ENCODE results near the gene ZKSCAN7. TPM values are rescaled to one million over a fixed set of nuclear protein-coding genes. Genes with fewer than 3 reads are reported as not detected.

Gene ZKSCAN7
- 3.7 and 5.5 TPM in 2 replicates for total RNA-seq

DNA sequence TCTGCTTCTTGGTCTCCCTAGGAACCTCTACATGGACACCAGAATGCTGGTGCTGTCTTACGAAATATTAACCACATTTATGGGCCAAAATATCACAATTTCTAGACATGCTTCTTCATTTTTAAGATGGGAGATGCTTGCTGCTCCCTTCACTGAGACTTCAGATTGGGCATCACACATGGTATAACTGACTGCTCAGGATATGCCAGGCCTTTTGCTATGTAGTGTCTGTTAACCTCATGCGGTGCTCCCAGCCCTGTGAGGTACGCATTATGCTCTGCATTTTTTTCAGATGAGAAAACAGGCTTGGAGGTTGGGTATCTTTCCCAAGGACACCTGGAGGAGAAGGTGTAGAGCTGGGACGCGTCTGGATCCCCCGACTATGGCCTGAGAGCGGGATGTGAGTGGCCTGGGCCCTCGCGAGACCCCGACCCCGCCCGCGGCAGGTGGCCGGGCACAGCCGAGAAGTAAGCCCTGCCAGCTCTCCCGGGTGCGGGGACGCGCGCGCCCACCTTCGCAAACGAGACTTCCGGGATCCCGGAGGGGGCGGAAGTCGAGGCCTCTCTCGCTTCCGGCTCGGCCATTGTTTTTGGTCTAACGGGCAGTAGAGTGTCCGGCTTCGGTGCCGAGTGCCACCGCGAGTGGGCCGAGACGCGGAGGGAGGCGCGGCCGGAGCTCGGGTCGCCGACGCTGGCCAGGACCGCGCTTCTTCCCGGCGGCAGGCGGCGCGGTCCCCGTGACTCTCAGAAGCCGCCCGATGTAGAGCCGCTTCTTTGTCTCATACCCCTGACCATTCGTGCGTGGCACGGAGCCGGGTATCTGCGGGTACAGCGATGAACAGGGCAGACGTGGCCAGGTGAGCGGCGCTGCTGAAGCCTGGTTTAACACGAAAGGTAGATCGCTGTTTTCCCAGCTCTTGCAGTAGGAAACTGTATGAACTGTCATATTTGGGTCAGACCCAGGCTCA, at the start of gene ZKSCAN7:
TSS of gene ZKSCAN7 (plus strand) at position 568 of the 967 bp plus-strand sequence. CDS start 1,855 bp downstream, outside the sequence.

DNA sequence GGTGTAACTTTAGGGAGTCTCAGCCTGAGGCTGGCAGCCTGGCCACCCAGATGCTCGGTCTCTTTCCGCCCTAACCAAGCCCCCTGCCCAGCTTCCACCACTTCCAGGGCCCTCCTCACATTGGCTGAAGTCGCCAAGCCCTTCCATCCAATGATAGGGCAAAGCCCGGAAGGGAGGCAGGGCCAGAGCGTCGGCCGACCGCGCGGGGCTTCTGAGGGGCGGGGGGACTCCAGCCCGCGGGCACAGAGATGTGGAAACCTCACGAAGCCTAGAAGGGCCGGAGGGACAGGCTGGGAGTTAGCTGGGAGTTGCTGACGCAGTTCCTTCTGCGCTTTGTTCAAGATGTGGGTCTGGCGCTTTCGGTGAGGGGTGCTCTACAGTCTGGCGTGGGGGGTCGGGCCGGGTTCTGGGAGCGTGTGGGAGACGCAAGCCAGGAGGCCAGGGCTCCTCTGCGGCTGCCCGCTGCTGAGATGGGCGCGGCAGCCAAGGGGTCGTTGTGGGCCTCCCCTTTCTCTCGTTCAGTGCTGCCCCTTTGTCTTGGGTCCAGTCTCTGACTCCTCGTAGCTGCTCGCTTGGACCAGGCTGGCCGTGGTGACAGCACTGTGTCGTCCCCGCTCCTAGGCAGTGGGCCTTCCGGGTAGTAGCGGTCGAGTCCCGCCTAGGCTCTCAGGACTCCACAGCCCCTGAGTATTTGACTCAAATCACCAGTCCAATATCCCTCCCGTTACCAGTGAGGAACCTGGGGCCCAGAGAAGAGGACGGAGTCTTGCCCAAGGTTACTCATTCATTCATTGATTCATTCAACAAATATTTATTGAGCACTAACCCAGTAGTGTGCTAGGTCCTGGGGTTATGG, 29.9 kb downstream of the ZKSCAN7 start, which contains the start of gene ZNF660:
TSS of gene ZNF660 (plus strand) at position 319 of the 856 bp plus-strand sequence. CDS start 9,230 bp downstream, outside the sequence.

Other genes starting within 250 kb of the ZKSCAN7 start
- gene TCAIM, start 216.4 kb upstream of the ZKSCAN7 start, total RNA-seq: 19.9 and 26.1 TPM in 2 replicates
- gene ZNF445, start 77.5 kb upstream of the ZKSCAN7 start, total RNA-seq: 6.6 and 8.2 TPM in 2 replicates
- 0.20 and 1.8 TPM in 2 replicates for gene ZNF660, start 29.8 kb downstream of the ZKSCAN7 start, total RNA-seq
- 9.9 and 12.3 TPM in 2 replicates for gene ZNF197, start 69.8 kb downstream of the ZKSCAN7 start, total RNA-seq
- gene ZNF35, start 93.5 kb downstream of the ZKSCAN7 start, total RNA-seq: 7.7 and 10.4 TPM in 2 replicates
- gene ZNF502, start 157.5 kb downstream of the ZKSCAN7 start, total RNA-seq: 4.3 and 4.4 TPM in 2 replicates
- 4.3 and 6.6 TPM in 2 replicates for gene ZNF501, start 174.4 kb downstream of the ZKSCAN7 start, total RNA-seq
- gene KIAA1143, start 206.4 kb downstream of the ZKSCAN7 start, total RNA-seq: 21.3 and 26.8 TPM in 2 replicates
- 10.7 and 17.4 TPM in 2 replicates for gene KIF15, start 206.6 kb downstream of the ZKSCAN7 start, total RNA-seq